Measurements from ENCODE around the gene FANCC.

The FANCC gene

GRCh38 chr9:95089257-95090022 is 228.1 kb downstream of the FANCC start:
- H2BK120ac ChIP-seq (ENCODE audit: low read depth, low read length) = no peak overlapping the region
- no peak overlapping the region for H3K23ac ChIP-seq (ENCODE audit: low read length in 2 of 2)
- no peak overlapping the region for H2AFZ ChIP-seq (ENCODE audit: low read depth, low read length)
- peak overlapping the region; percentile 15 for H4K8ac ChIP-seq (ENCODE audit: low read length)
- H2BK5ac ChIP-seq (ENCODE audit: low read depth, low read length, poor library complexity, severe bottlenecking) = no peak overlapping the region
- H3K4ac ChIP-seq (ENCODE audit: low read depth in 1 of 2, low read length in 2 of 2) = no peak overlapping the region
- H2BK12ac ChIP-seq (ENCODE audit: low read length in 2 of 2) = no peak overlapping the region
- DNase-seq = no peak
- no peak overlapping the region for H3K4me3 ChIP-seq (ENCODE audit: insufficient read depth in 1 of 2, low read depth in 1 of 2, low read length in 2 of 2)
- peaks cover 27 to 64% of the 10 kb centered on the region in 2 experiments for H3K36me3 ChIP-seq (ENCODE audit: control insufficient read depth in 1 of 2, insufficient read depth in 2 of 2, low read depth in 1 of 2, low read length in 2 of 2)
- H3K79me1 ChIP-seq (replicated peaks; ENCODE audit: low read length, poor library complexity, severe bottlenecking) = peaks cover 29% of the 10 kb centered on the region
- WGBS = 93% methylated on average over 16 of the region's 16 CpGs
- peak overlapping the region; percentile 12 for H2AK5ac ChIP-seq (ENCODE audit: low read length, severe bottlenecking)
- H3K4me2 ChIP-seq (ENCODE audit: low read length, poor library complexity, severe bottlenecking) = no peak overlapping the region
- H4K91ac ChIP-seq (ENCODE audit: low read length) = no peak overlapping the region
- H2BK15ac ChIP-seq (ENCODE audit: low read depth, poor library complexity, severe bottlenecking) = no peak overlapping the region
- H3K18ac ChIP-seq (ENCODE audit: low read depth in 1 of 2, low read length in 2 of 2) = peak overlapping the region in 1 of 2 experiments; percentile 11
- no peak overlapping the region for H3K9ac ChIP-seq (ENCODE audit: low read length)
- peaks cover 52% of the 10 kb centered on the region for H3K4me1 ChIP-seq (ENCODE audit: control insufficient read depth, insufficient read depth, low read depth, low read length)
- no peaks in the 10 kb centered on the region for H3K27me3 ChIP-seq (ENCODE audit: control insufficient read depth in 1 of 2, insufficient read depth in 1 of 2, low read length in 2 of 2)
- H3K14ac ChIP-seq (ENCODE audit: low read length in 2 of 2) = no peak overlapping the region
- no peaks in the 10 kb centered on the region for H3K9me3 ChIP-seq (ENCODE audit: control insufficient read depth, low read length)
- H3K27ac ChIP-seq (ENCODE audit: low read length, poor library complexity, severe bottlenecking) = no peak overlapping the region

DNA sequence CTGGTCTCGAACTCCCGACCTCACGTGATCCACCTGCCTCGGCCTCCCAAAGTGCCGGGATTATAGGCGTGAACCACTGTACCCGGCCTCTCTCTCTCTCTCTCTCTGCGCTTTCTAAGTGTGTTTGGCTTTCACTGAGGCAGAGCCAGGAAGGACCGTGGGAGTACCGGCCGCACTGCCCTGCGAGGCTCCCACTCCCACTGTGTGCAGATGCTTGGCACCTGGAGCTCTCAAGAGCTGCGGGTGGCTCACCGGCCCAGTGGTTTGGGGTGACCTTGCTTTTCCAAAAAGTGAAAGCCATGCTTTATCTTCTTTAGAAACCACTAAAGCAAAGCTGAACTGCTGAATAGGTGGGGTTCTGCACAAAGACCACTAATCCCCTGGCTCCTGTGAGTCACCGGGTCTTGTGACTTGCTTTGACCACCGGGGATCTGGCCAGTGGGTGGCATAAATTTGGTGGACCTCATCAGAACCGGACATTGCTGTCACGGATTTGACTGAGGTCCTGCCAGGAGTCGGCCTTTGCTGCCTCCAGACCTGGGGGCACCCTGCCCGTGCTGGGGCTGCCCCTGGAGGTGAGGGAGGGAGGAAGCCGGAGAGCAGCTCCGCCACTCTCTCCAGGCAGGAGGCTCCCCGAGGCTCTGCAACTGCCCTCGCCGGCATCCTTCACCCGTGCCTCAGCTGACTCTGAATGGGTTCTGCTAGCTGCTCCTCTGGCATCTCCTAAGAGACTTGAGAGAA is 228.9 kb downstream of the FANCC start:
- H3K14ac ChIP-seq (ENCODE audit: low read length in 2 of 2) = no peak overlapping the region
- no peak overlapping the region for H3K4me2 ChIP-seq (ENCODE audit: low read length, poor library complexity, severe bottlenecking)
- H2AK5ac ChIP-seq (ENCODE audit: low read length, severe bottlenecking) = no peak overlapping the region
- H3K4me1 ChIP-seq (ENCODE audit: control insufficient read depth, insufficient read depth, low read depth, low read length) = peaks cover 48% of the 10 kb centered on the region
- peaks cover 35 to 66% of the 10 kb centered on the region in 2 experiments for H3K36me3 ChIP-seq (ENCODE audit: control insufficient read depth in 1 of 2, insufficient read depth in 2 of 2, low read depth in 1 of 2, low read length in 2 of 2)
- no peak overlapping the region for H4K8ac ChIP-seq (ENCODE audit: low read length)
- peak; percentile 38 for DNase-seq
- no peak overlapping the region for H3K18ac ChIP-seq (ENCODE audit: low read depth in 1 of 2, low read length in 2 of 2)
- H3K4ac ChIP-seq (ENCODE audit: low read depth in 1 of 2, low read length in 2 of 2) = no peak overlapping the region
- WGBS = 94% methylated on average over 26 of the region's 26 CpGs
- no peaks in the 10 kb centered on the region for H3K9me3 ChIP-seq (ENCODE audit: control insufficient read depth, low read length)
- no peak overlapping the region for H3K9ac ChIP-seq (ENCODE audit: low read length)
- no peaks in the 10 kb centered on the region for H3K27me3 ChIP-seq (ENCODE audit: control insufficient read depth in 1 of 2, insufficient read depth in 1 of 2, low read length in 2 of 2)
- peaks cover 33% of the 10 kb centered on the region for H3K79me1 ChIP-seq (replicated peaks; ENCODE audit: low read length, poor library complexity, severe bottlenecking)
- H4K91ac ChIP-seq (ENCODE audit: low read length) = no peak overlapping the region
- H2BK15ac ChIP-seq (ENCODE audit: low read depth, poor library complexity, severe bottlenecking) = no peak overlapping the region
- no peak overlapping the region for H2BK12ac ChIP-seq (ENCODE audit: low read length in 2 of 2)
- no peak overlapping the region for H3K4me3 ChIP-seq (ENCODE audit: insufficient read depth in 1 of 2, low read depth in 1 of 2, low read length in 2 of 2)
- no peak overlapping the region for H2BK5ac ChIP-seq (ENCODE audit: low read depth, low read length, poor library complexity, severe bottlenecking)
- no peak overlapping the region for H3K23ac ChIP-seq (ENCODE audit: low read length in 2 of 2)
- no peak overlapping the region for H2AFZ ChIP-seq (ENCODE audit: low read depth, low read length)
- H3K27ac ChIP-seq (ENCODE audit: low read length, poor library complexity, severe bottlenecking) = no peak overlapping the region
- H2BK120ac ChIP-seq (ENCODE audit: low read depth, low read length) = no peak overlapping the region

GRCh38 chr9:95087659-95088242 is 229.8 kb downstream of the FANCC start:
- Histone ChIP-seq H2BK12ac (ENCODE audit: low read length in 2 of 2) (no peak overlapping the region), H3K23ac (ENCODE audit: low read length in 2 of 2) (no peak overlapping the region), H3K4me3 (ENCODE audit: insufficient read depth in 1 of 2, low read depth in 1 of 2, low read length in 2 of 2) (no peak overlapping the region), H2BK5ac (ENCODE audit: low read depth, low read length, poor library complexity, severe bottlenecking) (no peak overlapping the region), H3K27me3 (ENCODE audit: control insufficient read depth in 1 of 2, insufficient read depth in 1 of 2, low read length in 2 of 2) (no peaks in the 10 kb centered on the region), H3K4ac (ENCODE audit: low read depth in 1 of 2, low read length in 2 of 2) (no peak overlapping the region), H4K91ac (ENCODE audit: low read length) (no peak overlapping the region), H2BK15ac (ENCODE audit: low read depth, poor library complexity, severe bottlenecking) (no peak overlapping the region), H3K36me3 (ENCODE audit: control insufficient read depth in 1 of 2, insufficient read depth in 2 of 2, low read depth in 1 of 2, low read length in 2 of 2) (peaks cover 44 to 73% of the 10 kb centered on the region in 2 experiments), H3K27ac (ENCODE audit: low read length, poor library complexity, severe bottlenecking) (no peak overlapping the region), H3K4me2 (ENCODE audit: low read length, poor library complexity, severe bottlenecking) (no peak overlapping the region), H3K79me1 (replicated peaks; ENCODE audit: low read length, poor library complexity, severe bottlenecking) (peaks cover 36% of the 10 kb centered on the region), H2AFZ (ENCODE audit: low read depth, low read length) (no peak overlapping the region), H2AK5ac (ENCODE audit: low read length, severe bottlenecking) (no peak overlapping the region), H3K9ac (ENCODE audit: low read length) (no peak overlapping the region), H3K4me1 (ENCODE audit: control insufficient read depth, insufficient read depth, low read depth, low read length) (peaks cover 44% of the 10 kb centered on the region), H2BK120ac (ENCODE audit: low read depth, low read length) (no peak overlapping the region), H3K18ac (ENCODE audit: low read depth in 1 of 2, low read length in 2 of 2) (no peak overlapping the region), H3K14ac (ENCODE audit: low read length in 2 of 2) (no peak overlapping the region), H3K9me3 (ENCODE audit: control insufficient read depth, low read length) (no peaks in the 10 kb centered on the region), H4K8ac (ENCODE audit: low read length) (no peak overlapping the region)
- no peak for DNase-seq
- 94% methylated on average over 9 of the region's 9 CpGs for WGBS

DNA sequence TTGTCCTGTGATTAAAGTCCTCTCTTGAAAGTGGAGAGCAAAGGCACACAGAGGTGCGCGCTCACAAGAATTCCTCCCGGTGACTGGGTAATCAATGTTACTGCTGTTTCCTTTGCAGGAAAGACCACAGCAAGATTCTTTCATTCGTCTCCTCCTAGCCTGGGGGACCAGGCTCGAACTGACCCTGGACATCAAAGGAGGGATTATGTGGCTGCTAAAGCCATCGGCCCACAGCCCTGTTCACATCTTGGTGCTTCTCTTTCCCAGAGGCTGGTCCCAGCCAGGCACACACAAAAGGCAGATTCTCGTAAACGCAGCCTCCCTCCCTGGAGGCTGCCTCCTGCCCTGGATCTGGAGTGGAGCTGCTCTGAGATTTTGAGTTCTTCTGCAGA is 230.9 kb downstream of the FANCC start:
- no peak overlapping the region for H2BK5ac ChIP-seq (ENCODE audit: low read depth, low read length, poor library complexity, severe bottlenecking)
- no peak overlapping the region for H2AFZ ChIP-seq (ENCODE audit: low read depth, low read length)
- peaks cover 46% of the 10 kb centered on the region for H3K79me1 ChIP-seq (replicated peaks; ENCODE audit: low read length, poor library complexity, severe bottlenecking)
- H2BK120ac ChIP-seq (ENCODE audit: low read depth, low read length) = no peak overlapping the region
- no peak overlapping the region for H3K23ac ChIP-seq (ENCODE audit: low read length in 2 of 2)
- H3K9ac ChIP-seq (ENCODE audit: low read length) = no peak overlapping the region
- H3K4me1 ChIP-seq (ENCODE audit: control insufficient read depth, insufficient read depth, low read depth, low read length) = peaks cover 34% of the 10 kb centered on the region
- no peaks in the 10 kb centered on the region for H3K9me3 ChIP-seq (ENCODE audit: control insufficient read depth, low read length)
- H3K4me2 ChIP-seq (ENCODE audit: low read length, poor library complexity, severe bottlenecking) = no peak overlapping the region
- H4K8ac ChIP-seq (ENCODE audit: low read length) = no peak overlapping the region
- peaks cover 56 to 84% of the 10 kb centered on the region in 2 experiments for H3K36me3 ChIP-seq (ENCODE audit: control insufficient read depth in 1 of 2, insufficient read depth in 2 of 2, low read depth in 1 of 2, low read length in 2 of 2)
- no peak for DNase-seq
- no peak overlapping the region for H3K14ac ChIP-seq (ENCODE audit: low read length in 2 of 2)
- no peak overlapping the region for H2BK12ac ChIP-seq (ENCODE audit: low read length in 2 of 2)
- H3K27ac ChIP-seq (ENCODE audit: low read length, poor library complexity, severe bottlenecking) = no peak overlapping the region
- H2AK5ac ChIP-seq (ENCODE audit: low read length, severe bottlenecking) = no peak overlapping the region
- no peak overlapping the region for H3K4me3 ChIP-seq (ENCODE audit: insufficient read depth in 1 of 2, low read depth in 1 of 2, low read length in 2 of 2)
- H3K18ac ChIP-seq (ENCODE audit: low read depth in 1 of 2, low read length in 2 of 2) = no peak overlapping the region
- H3K4ac ChIP-seq (ENCODE audit: low read depth in 1 of 2, low read length in 2 of 2) = no peak overlapping the region
- H2BK15ac ChIP-seq (ENCODE audit: low read depth, poor library complexity, severe bottlenecking) = no peak overlapping the region
- WGBS = 84% methylated on average over 8 of the region's 8 CpGs
- H3K27me3 ChIP-seq (ENCODE audit: control insufficient read depth in 1 of 2, insufficient read depth in 1 of 2, low read length in 2 of 2) = no peaks in the 10 kb centered on the region
- H4K91ac ChIP-seq (ENCODE audit: low read length) = no peak overlapping the region

Data from mesenchymal stem cell (in vitro differentiated cells and primary cell).